ENCODE measurements around the gene CCDC83.
A peak's percentile ranks its signal among the peaks of the same experiment; 100 is the strongest.
"Not testable (repeated sequence)": the region's sequence is repeated elsewhere in the genome, so short reads cannot be mapped to it uniquely, and the experiment has no call there.

The CCDC83 gene

DNA sequence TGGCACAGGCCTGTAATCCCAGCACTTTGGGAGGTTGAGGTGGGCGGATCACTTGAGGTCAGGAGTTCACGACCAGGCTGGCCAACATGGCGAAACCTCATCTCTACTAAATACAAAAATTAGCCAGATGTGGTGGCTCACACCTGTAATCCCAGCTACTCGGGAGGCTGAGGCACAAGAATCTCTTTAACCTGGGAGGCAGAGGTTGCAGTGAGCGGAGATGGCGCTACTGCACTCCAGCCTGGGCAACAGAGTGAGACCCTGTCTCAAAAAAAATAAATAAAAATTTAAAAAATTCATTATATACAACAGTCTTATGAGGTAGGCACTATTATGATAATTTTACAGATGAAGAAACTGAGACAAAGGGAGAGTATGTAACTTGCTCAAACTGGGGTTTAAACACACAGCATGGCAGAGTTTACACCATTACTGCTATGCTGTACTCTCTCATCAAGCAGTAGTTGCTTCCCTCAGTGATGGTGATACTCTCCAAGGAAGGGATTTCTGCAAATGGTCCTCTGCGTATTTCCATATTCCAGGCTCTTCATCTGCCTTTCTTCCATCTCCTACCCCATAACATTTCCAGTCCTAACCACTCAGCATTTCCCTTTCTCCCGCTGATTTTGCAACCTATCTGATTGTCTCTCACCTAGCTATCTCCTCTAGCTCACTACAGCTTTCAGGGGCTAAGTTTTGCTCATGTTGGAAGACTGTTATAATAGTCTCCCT lies 95.3 kb downstream of the CCDC83 start:
- no peak for DNase-seq
- TF ChIP-seq CTCF (IDR thresholded peaks at IDR 0.05), result no peak
- Mint-ChIP-seq H3K4me3 (no peak overlapping the region), H3K27ac (no peak overlapping the region), H3K9me3 (peaks cover 34% of the 10 kb centered on the region), H3K36me3 (ENCODE audit: low read depth) (peaks cover 47% of the 10 kb centered on the region), H3K27me3 (ENCODE audit: low read depth, poor library complexity) (peaks cover 3% of the 10 kb centered on the region), H3K4me1 (peaks cover 28% of the 10 kb centered on the region)

DNA sequence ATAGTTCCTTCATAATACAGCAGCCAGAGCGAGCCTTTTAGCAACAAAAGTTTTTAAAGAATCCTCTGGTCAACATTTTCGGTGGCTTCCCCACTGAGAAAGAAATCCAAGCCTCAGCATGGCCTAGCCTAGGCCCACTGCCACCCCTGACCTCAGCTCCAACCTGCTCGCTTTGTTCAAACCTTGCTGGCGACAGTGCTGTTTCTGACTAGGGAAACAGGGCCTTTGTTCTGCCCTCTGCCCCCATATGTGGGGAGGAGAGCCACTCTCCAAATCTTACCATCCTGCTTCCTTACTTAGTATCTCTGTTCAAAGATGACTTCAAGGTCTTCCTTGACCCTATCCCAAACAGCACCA lies 95.8 kb downstream of the CCDC83 start:
- H3K4me1 Mint-ChIP-seq, result peaks cover 34% of the 10 kb centered on the region
- no peak overlapping the region for H3K27ac Mint-ChIP-seq
- H3K36me3 Mint-ChIP-seq (ENCODE audit: low read depth), result peaks cover 46% of the 10 kb centered on the region
- TF ChIP-seq CTCF (IDR thresholded peaks at IDR 0.05), result no peak
- H3K27me3 Mint-ChIP-seq (ENCODE audit: low read depth, poor library complexity), result peaks cover 3% of the 10 kb centered on the region
- peaks cover 29% of the 10 kb centered on the region for H3K9me3 Mint-ChIP-seq
- H3K4me3 Mint-ChIP-seq, result no peak overlapping the region
- no peak for DNase-seq

GRCh38 chr11:85951428-85952107 lies 96.4 kb downstream of the CCDC83 start:
- peaks cover 36% of the 10 kb centered on the region for H3K4me1 Mint-ChIP-seq
- H3K9me3 Mint-ChIP-seq, result peaks cover 29% of the 10 kb centered on the region
- peaks cover 1% of the 10 kb centered on the region for H3K27me3 Mint-ChIP-seq (ENCODE audit: low read depth, poor library complexity)
- peaks cover 51% of the 10 kb centered on the region for H3K36me3 Mint-ChIP-seq (ENCODE audit: low read depth)
- no peak for DNase-seq
- H3K4me3 Mint-ChIP-seq, result no peak overlapping the region
- no peak for TF ChIP-seq CTCF (IDR thresholded peaks at IDR 0.05)
- no peak overlapping the region for H3K27ac Mint-ChIP-seq

- DNase-seq; H3K27ac Mint-ChIP-seq; H3K4me3 Mint-ChIP-seq; H3K27me3 Mint-ChIP-seq (ENCODE audit: low read depth, poor library complexity): not testable (repeated sequence)
- peaks cover 56% of the 10 kb centered on the region for H3K36me3 Mint-ChIP-seq (ENCODE audit: low read depth)
- H3K9me3 Mint-ChIP-seq, result peaks cover 29% of the 10 kb centered on the region
- H3K4me1 Mint-ChIP-seq, result peaks cover 38% of the 10 kb centered on the region
These were observed 96.9 kb downstream of the CCDC83 start for GRCh38 chr11:85952108-85952485.

DNA sequence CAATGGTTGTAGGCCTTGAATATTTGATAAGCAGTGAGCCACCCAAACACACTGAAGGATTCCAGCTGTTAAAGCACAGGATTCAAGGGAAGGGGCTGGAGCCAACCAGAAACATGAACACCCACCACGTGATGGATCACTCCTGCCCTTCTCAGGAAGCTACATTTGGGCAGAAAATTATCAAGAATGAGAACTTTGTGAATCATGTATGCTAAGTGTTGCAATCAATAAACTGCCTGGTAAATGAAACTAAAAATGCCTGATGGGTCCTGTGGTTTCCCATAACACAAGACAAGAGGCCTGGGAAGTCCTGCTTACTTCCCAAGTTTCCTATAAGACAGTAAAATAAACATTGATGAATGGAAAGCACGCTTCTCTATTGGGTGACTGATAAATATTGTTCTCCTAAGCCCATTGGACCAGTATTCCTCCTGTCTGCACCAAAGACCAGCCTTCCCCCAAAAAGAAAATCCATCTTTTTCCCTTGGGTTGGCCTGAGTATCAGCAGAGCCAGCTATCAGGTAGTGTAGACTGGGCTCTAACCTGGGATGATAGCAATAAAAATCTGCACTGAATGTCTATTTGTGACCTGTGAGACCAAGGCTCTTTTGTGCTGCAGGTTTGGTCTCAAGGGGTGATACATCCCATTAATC lies 98.4 kb downstream of the CCDC83 start:
- Mint-ChIP-seq H3K27me3 (ENCODE audit: low read depth, poor library complexity) (no peaks in the 10 kb centered on the region), H3K4me1 (peaks cover 39% of the 10 kb centered on the region), H3K4me3 (no peak overlapping the region), H3K9me3 (peaks cover 29% of the 10 kb centered on the region), H3K36me3 (ENCODE audit: low read depth) (peaks cover 68% of the 10 kb centered on the region), H3K27ac (peak overlapping the region; percentile 94)
- no peak for TF ChIP-seq CTCF (IDR thresholded peaks at IDR 0.05)
- no peak for DNase-seq

- H3K36me3 Mint-ChIP-seq (ENCODE audit: low read depth), result peaks cover 82% of the 10 kb centered on the region
- no peaks in the 10 kb centered on the region for H3K27me3 Mint-ChIP-seq (ENCODE audit: low read depth, poor library complexity)
- no peak overlapping the region for H3K4me3 Mint-ChIP-seq
- TF ChIP-seq CTCF (IDR thresholded peaks at IDR 0.05), result no peak
- H3K4me1 Mint-ChIP-seq, result peaks cover 43% of the 10 kb centered on the region
- peaks cover 26% of the 10 kb centered on the region for H3K9me3 Mint-ChIP-seq
- no peak overlapping the region for H3K27ac Mint-ChIP-seq
- DNase-seq, result no peak
These were observed 100.3 kb downstream of the CCDC83 start for GRCh38 chr11:85955531-85955930.

Measured in nephron progenitor cell (in vitro differentiated cells).